Neural crest cell (in vitro differentiated cells): Measurements from ENCODE around the gene WDFY3. TPM values are rescaled to one million over a fixed set of nuclear protein-coding genes. Genes with fewer than 3 reads are reported as not detected.

Experiments used
- DNase-seq: peaks from one replicate; pipeline ENCODE4 v3.0.0; 2021; ENCODE audit warnings: low read depth, mixed read lengths, low spot score
- H3K27ac Mint-ChIP-seq: one replicate; pipeline ENCODE4 v1.8.0; 2021; ENCODE audit warnings: mild to moderate bottlenecking, mixed read lengths; ENCODE audit not compliant: unreplicated experiment
- H3K27me3 Mint-ChIP-seq: 2 replicates; pipeline ENCODE4 v1.8.0; 2021; ENCODE audit warnings: low read depth, mild to moderate bottlenecking, mixed read lengths
- H3K36me3 Mint-ChIP-seq: 2 replicates; pipeline ENCODE4 v1.8.0; 2021; ENCODE audit warnings: low read depth, mild to moderate bottlenecking, mixed read lengths
- H3K4me1 Mint-ChIP-seq: 2 replicates; pipeline ENCODE4 v1.8.0; 2021; ENCODE audit warnings: mixed read lengths
- H3K4me3 Mint-ChIP-seq: one replicate; pipeline ENCODE4 v1.8.0; 2021; ENCODE audit warnings: mild to moderate bottlenecking, mixed read lengths
- H3K9me3 Mint-ChIP-seq: 2 replicates; pipeline ENCODE4 v1.8.0; 2021; ENCODE audit warnings: mixed read lengths
- total RNA-seq: library from RNA; stranded (reverse); gene quantifications from 2 replicates; pipeline ENCODE4 v1.2.1, GENCODE V29; 2021
- TF ChIP-seq, protein P1 (sequence below): fragments of 200-600 bp; sonication (generic); conservative IDR thresholded peaks from 2 replicates; pipeline ENCODE4 v1.5.0; 2021; ENCODE audit warnings: antibody characterized with exemption, mild to moderate bottlenecking

Gene WDFY3
- total RNA-seq, 1 donor from 2014 or later: 53.5 TPM

DNA sequence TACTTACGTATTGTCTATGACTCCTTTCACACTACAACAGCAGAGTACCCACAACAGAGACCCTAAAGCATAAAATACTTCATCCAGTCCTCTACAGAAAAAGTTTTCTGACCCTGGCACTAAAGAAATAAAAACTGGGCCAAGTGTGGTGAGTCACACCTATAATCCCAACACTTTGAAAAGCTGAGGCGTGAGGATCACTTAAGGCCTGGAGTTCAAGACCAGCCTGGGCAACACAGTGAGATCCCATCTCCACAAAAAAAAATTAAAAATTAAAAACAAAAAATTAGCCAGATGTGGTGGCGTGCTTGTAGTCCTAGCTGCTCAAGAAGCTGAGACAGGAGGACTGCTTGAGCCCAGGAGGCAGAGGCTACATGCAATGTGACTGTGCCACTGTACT lies 66.9 kb downstream of the WDFY3 start:
- TF ChIP-seq, protein P1, sequence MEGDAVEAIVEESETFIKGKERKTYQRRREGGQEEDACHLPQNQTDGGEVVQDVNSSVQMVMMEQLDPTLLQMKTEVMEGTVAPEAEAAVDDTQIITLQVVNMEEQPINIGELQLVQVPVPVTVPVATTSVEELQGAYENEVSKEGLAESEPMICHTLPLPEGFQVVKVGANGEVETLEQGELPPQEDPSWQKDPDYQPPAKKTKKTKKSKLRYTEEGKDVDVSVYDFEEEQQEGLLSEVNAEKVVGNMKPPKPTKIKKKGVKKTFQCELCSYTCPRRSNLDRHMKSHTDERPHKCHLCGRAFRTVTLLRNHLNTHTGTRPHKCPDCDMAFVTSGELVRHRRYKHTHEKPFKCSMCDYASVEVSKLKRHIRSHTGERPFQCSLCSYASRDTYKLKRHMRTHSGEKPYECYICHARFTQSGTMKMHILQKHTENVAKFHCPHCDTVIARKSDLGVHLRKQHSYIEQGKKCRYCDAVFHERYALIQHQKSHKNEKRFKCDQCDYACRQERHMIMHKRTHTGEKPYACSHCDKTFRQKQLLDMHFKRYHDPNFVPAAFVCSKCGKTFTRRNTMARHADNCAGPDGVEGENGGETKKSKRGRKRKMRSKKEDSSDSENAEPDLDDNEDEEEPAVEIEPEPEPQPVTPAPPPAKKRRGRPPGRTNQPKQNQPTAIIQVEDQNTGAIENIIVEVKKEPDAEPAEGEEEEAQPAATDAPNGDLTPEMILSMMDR: no peak
- Mint-ChIP-seq H3K36me3 (peaks cover 2% of the 10 kb centered on the region), H3K4me3 (no peak overlapping the region), H3K4me1 (peaks cover 3% of the 10 kb centered on the region), H3K27ac (no peak overlapping the region), H3K9me3 (no peaks in the 10 kb centered on the region), H3K27me3 (no peaks in the 10 kb centered on the region)
- no peak for DNase-seq

DNA sequence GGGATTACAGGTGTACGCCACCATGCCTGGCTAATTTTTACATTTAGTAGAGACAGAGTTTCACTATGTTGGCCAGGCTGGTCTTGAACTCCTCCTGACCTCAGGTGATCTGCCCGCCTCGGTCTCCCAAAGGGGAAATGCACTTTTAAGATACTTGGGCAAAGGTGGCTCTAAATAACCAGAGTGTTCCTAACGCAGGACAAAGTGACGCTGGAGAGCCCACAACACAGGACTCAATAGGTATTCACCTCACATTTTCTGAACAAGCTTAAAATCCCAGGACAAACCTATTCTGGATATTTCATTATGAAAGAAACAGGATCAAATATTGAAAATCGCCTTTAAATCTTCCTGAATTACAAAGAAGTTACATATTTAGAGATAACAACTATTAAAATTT lies 69.0 kb downstream of the WDFY3 start:
- Mint-ChIP-seq H3K4me3 (no peak overlapping the region), H3K27me3 (no peaks in the 10 kb centered on the region), H3K4me1 (peaks cover 3% of the 10 kb centered on the region), H3K27ac (no peak overlapping the region), H3K9me3 (no peaks in the 10 kb centered on the region), H3K36me3 (peaks cover 2% of the 10 kb centered on the region)
- no peak for DNase-seq
- TF ChIP-seq, protein P1: no peak

DNA sequence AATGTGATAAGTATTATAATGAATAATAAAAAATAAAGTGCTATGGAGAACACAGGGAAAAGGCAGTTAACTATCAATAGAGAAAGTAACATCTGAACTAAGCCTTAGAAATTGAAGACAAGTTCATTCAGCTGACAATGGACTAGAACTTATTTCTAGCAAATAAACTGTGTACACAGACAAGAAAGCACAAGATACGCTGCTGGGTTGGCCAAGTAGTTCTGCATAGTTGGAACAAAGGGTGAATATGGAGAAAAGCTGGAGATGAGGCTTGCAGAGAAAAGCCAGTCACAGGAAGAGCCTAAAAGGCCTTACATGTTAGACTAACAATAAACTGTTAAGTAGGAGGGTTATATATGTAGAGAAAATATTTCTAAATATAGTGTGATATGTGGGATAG lies 71.2 kb downstream of the WDFY3 start:
- Mint-ChIP-seq H3K36me3 (no peaks in the 10 kb centered on the region), H3K4me1 (no peaks in the 10 kb centered on the region), H3K27me3 (no peaks in the 10 kb centered on the region), H3K27ac (no peak overlapping the region), H3K4me3 (no peak overlapping the region), H3K9me3 (no peaks in the 10 kb centered on the region)
- no peak for DNase-seq
- TF ChIP-seq, protein P1: no peak

DNA sequence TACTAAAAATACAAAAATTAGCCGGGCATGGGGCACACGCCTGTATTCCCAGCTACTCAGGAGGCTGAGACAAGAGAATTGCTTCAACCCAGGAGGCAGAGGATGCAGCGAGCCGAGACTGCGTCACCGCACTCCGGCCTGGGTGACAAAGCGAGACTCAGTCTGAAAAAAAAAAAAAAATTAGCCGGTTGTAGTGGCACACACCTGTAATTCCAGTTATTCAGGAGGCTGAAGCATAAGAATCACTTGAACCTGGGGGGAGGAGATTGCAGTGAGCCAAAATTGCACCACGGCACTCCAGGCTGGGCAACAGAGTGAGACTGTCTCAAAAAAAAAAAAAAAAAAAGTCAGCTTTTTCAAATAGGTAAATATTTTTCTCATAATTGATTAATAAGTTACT lies 71.9 kb downstream of the WDFY3 start:
- H3K9me3 Mint-ChIP-seq: no peaks in the 10 kb centered on the region
- TF ChIP-seq, protein P1: no peak
- H3K27me3 Mint-ChIP-seq: no peaks in the 10 kb centered on the region
- DNase-seq: no peak
- H3K4me1 Mint-ChIP-seq: no peaks in the 10 kb centered on the region
- no peak overlapping the region for H3K4me3 Mint-ChIP-seq
- no peak overlapping the region for H3K27ac Mint-ChIP-seq
- H3K36me3 Mint-ChIP-seq: no peaks in the 10 kb centered on the region

DNA sequence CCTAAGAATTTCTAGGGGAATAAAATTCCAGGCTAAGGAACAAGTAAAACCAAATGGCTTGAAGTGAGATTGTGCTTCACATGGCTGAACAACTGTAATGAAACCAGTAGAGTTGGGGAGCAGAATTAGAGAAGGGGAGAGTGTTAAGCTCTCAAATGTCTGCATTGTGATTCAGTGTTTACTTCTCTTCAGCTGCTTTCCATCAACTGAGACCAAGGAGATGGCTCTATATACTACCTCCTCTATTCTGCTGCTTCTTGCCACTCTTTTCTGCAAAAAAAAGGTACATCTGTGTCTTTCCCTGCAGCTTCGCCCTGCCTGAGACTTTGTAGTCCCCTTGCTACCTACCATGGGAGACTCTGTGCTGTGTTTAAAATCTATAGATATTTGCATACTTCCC lies 73.5 kb downstream of the WDFY3 start:
- Mint-ChIP-seq H3K9me3 (no peaks in the 10 kb centered on the region), H3K36me3 (no peaks in the 10 kb centered on the region), H3K4me3 (no peak overlapping the region), H3K4me1 (no peaks in the 10 kb centered on the region), H3K27me3 (no peaks in the 10 kb centered on the region), H3K27ac (no peak overlapping the region)
- no peak for DNase-seq
- TF ChIP-seq, protein P1: no peak

DNA sequence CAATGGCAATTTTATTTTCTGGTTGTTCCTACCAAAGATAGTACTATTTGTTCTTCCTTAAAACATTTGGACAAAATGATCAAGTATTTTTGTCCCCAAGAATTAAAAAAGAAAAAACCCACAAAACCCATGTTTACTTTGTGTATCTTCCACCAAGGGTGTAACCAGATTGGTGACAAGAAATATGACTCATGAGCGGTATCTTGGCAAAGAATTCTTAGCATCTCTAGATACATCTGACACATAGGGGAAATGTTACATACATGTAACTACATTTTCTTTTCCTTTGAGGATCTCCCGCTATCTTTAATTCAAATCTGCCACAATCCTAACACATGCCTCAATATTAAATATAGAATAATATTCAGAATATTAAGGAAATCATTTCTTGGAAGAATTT lies 78.7 kb downstream of the WDFY3 start:
- no peaks in the 10 kb centered on the region for H3K27me3 Mint-ChIP-seq
- TF ChIP-seq, protein P1: no peak
- no peaks in the 10 kb centered on the region for H3K9me3 Mint-ChIP-seq
- H3K4me3 Mint-ChIP-seq: no peak overlapping the region
- no peaks in the 10 kb centered on the region for H3K4me1 Mint-ChIP-seq
- no peak overlapping the region for H3K27ac Mint-ChIP-seq
- no peak for DNase-seq
- H3K36me3 Mint-ChIP-seq: peaks cover 2% of the 10 kb centered on the region
